Vagina (tissue), 2 donors: ENCODE data around the gene HORMAD2.

Experiments
- POLR2A ChIP-seq, 2 donors: fragments of 450-650 bp; IDR thresholded peaks; one replicate each; pipeline ENCODE4 v1.6.1; 2017; ENCODE audit warnings: antibody characterized with exemption in 2 of 2, mild to moderate bottlenecking in 2 of 2, moderate library complexity in 2 of 2
- POLR2AphosphoS5 ChIP-seq, 2 donors: sonication (generic); formaldehyde crosslinking; IDR thresholded peaks; one replicate each; pipeline ENCODE4 v1.9.0; 2017; ENCODE audit warnings: antibody characterized with exemption in 2 of 2, mild to moderate bottlenecking in 2 of 2, low read depth in 1 of 2; ENCODE audit not compliant: insufficient read depth in 1 of 2
- TF ChIP-seq, protein P1 (sequence below), 3 experiments: fragments of 450-650 bp in 2 of 3; fragments of 200-600 bp in 1 of 3; sonication (generic) in 1 of 3; IDR thresholded peaks; one replicate each; pipeline ENCODE4 v1.5.1; 2017 to 2019; ENCODE audit warnings: antibody characterized with exemption in 3 of 3, mild to moderate bottlenecking in 2 of 3, moderate library complexity in 2 of 3

DNA sequence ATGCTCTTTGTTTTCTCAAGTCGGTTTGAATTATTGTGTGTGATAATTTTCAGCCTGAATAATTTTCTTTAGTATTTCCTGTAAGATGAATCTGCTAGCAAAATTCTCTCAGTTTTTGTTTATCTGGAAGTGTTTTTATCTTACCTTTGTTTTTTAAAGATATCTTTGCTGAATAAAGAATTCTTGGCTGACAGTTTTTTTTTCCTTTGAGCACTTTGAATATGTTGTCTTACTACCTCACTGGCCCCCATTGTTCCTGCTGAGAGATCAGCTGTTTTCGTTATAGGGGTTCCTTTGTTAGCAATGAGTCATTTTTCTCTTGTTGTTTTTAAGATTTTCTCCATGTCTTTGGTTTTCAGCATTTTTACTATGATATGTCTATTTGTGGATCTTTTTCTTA lies 63.0 kb downstream of the HORMAD2 start:
- TF ChIP-seq, protein P1, sequence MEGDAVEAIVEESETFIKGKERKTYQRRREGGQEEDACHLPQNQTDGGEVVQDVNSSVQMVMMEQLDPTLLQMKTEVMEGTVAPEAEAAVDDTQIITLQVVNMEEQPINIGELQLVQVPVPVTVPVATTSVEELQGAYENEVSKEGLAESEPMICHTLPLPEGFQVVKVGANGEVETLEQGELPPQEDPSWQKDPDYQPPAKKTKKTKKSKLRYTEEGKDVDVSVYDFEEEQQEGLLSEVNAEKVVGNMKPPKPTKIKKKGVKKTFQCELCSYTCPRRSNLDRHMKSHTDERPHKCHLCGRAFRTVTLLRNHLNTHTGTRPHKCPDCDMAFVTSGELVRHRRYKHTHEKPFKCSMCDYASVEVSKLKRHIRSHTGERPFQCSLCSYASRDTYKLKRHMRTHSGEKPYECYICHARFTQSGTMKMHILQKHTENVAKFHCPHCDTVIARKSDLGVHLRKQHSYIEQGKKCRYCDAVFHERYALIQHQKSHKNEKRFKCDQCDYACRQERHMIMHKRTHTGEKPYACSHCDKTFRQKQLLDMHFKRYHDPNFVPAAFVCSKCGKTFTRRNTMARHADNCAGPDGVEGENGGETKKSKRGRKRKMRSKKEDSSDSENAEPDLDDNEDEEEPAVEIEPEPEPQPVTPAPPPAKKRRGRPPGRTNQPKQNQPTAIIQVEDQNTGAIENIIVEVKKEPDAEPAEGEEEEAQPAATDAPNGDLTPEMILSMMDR (IDR thresholded peaks at IDR 0.05) = no peak
- TF ChIP-seq POLR2A (IDR thresholded peaks at IDR 0.05) (no peak), POLR2AphosphoS5 (IDR thresholded peaks at IDR 0.05; ENCODE audit: insufficient read depth in 1 of 2, low read depth in 1 of 2) (no peak)
